Activated naive CD4-positive, alpha-beta T cell treated with anti-CD3 and anti-CD28 coated beads, Interleukin-2, amount 50 U/mL, for 16 hours (primary cell): Measurements from ENCODE around the gene STK39.

Experiments
- DNase-seq: peaks from one replicate; pipeline ENCODE4 v3.0.0-alpha.2; 2020

Gene STK39

DNA sequence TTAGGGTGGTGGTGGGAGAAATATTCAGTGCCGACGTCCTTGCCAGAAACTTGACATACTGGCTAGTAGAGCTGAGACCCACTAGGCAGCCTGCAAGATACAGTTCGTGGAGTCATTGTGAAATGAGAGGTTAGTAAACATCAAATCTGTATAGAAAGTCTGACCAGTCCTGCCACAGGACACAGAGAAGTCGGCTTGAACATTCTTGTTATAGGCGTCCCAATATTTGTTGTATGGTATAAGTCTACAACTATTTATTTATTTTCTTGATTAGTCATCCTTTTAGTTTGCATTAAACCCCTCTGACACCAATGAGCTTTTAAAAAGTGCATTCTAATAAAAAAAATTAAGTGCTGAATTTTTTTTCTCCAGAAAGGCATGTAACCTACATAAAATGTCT is 265.4 kb downstream of the STK39 start:
- no peak for DNase-seq

GRCh38 chr2:167980439-167980838 is 267.0 kb downstream of the STK39 start:
- no peak for DNase-seq

GRCh38 chr2:167972746-167973145 is 274.6 kb downstream of the STK39 start:
- DNase-seq, result no peak

GRCh38 chr2:167972020-167972419 is 275.4 kb downstream of the STK39 start:
- DNase-seq, result no peak

GRCh38 chr2:167966937-167967913 is 280.2 kb downstream of the STK39 start:
- DNase-seq, result no peak

- no peak for DNase-seq
Observed at GRCh38 chr2:167965907-167966761, 281.3 kb downstream of the STK39 start.

DNA sequence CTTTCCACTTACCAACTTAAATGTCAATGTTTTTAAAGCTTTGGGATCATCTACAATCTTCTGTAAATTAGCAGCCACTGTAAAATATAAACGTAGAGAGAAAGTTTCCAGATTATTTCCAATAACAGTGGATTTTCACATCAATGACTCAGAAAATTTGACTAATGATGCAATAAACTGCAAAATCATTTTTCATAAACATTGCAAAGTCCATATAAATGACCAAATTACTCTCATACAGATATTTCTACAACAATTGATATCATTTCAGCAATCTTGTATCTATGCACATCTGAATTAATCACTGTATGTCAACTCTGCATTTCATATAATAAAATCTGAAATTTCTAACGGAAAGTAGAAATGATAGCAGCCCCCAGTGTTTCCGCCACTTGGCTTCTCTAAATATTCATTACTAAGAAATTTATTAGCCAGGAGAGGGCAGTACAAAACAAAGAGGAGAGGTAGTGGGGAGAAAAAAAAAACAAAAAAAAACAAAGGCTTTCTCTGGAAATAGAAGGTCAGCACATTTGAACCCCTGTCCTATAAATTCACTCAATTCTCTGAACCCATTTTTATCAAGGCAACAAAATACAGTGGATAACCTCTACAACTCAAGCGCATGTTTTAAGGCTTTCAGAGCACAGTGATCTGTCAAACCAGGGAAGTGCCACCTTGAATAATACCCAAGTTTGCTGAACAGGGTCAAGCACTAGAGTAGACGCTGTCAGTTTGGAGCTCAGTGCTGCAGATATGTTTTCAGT is 282.6 kb downstream of the STK39 start:
- DNase-seq, result no peak

DNA sequence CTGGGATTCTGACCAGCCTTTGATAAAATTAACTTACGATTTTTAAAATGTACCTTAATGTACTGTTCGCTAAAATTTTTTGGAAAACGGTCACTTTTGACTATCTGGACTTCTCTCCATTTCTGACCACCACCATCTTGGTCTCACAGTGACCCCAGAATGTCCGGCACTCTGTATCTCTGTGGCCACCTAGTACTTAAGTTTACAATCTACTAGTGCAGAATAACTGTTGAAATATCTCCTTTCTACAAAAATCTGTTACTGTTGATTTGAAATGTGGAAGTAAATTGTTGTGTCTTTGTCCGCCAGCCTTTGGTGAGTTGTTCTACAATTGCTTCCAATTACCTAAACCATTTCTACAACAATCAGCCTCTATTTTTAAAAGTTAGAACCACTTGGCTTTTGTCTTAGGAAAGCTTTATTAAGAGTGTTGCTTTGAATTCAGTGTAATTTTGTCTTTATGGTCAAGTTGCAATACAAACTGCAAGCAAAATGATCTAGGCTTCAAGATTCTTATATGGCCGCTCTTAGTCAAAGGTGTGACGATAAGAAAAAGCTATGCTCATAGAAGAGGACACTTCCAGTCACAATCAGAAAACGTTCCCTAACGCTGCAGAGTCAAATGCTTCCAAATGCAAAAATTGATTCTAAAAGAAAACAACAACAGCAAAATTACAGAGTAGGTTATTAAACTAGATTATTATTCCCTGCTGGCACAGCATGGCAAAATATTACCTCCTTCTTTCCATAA is 283.3 kb downstream of the STK39 start:
- DNase-seq, result no peak

- no peak for DNase-seq
Observed at GRCh38 chr2:167962436-167963226, 284.8 kb downstream of the STK39 start.

DNA sequence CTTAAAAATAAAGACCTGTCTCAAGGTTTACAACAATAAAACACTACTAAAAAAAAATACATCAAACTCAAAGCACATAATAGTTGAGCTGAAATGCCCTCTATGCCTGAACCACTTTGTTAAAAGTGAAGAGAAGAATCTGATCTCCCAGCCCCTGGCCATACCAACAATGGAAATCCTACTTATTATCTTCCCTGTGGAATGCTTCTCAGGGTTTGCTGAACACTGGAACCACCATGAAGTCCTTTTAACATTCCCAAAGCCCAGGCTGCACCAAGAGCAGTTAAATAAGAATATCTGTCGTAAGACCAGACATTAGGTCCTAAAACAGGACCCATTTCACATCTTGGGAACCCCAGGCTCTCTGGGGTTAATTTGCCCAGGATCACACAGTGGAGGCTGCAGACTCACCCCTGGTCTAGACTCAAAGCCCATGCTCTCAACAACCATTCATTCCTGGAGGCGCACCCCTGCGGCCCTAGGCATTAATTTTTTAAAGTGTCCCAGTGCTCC is 285.8 kb downstream of the STK39 start:
- no peak for DNase-seq

GRCh38 chr2:167960089-167960747 is 287.2 kb downstream of the STK39 start:
- DNase-seq, result no peak

GRCh38 chr2:167957662-167958061 is 289.7 kb downstream of the STK39 start:
- no peak for DNase-seq

DNA sequence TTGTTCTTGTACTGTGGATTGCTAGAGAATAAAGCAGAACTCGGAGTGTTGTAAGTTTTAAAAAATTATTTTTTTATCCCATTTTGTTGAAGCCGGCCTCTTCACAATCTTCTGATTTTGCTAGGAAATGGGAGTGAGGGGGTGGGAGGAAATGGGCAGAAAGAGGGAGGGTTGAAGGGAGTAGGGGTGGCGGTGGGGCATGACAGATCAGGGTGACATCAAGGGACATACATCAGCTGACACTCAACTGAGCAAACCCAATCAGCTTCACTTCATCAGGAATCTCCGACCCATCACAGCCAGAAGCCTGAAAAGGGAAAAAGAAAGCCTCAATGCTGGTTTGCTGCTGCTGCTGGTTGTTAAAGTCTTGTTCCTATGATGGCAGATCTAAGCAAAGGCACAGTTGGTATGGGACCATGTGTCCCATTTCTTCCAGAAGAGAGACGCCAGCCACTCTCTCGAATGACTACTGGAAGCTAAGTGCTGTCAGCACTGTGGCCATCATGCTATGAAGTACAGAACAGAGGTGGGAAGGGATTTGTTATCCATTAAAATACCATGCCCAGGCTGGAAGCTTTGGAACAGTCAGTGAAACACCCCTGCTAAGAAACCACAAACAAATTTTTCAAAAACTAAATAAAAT is 292.0 kb downstream of the STK39 start:
- no peak for DNase-seq

DNA sequence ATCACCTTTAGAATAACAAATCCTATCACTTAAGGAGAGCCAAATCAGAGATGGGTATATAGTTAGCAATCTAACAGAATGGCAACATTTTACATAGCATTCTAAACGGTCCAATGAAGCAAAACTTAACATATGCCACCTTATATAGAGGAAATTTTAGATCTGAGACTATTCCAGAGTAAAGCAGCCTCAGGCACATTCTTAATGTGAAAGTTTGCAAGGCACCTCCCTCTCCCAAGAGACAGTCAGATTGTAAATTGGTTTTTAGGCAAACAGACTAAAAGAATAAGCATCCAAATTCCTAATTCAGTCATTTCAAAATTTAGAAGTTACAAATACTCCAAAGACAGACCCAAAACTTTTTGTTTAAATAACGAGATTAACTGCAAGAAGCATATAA is 292.9 kb downstream of the STK39 start:
- no peak for DNase-seq

DNA sequence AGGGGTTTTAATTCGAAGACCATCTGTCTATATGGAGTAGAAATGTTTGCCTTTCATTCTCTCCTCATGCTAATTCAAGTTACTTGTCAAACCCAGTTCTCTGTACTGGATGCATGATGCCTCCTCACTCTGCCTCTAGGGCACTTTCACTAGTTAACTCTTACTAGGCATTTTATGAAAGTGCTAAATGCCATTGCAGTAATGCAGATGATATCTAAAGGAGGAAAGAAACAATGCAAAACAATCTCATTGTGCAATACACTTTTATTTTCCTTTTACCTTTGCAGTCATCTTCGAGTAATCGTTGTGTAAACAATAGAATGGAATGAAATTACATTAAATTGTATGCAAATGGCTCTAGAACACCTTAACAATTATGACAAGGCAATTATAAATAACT is 293.6 kb downstream of the STK39 start:
- no peak for DNase-seq

DNA sequence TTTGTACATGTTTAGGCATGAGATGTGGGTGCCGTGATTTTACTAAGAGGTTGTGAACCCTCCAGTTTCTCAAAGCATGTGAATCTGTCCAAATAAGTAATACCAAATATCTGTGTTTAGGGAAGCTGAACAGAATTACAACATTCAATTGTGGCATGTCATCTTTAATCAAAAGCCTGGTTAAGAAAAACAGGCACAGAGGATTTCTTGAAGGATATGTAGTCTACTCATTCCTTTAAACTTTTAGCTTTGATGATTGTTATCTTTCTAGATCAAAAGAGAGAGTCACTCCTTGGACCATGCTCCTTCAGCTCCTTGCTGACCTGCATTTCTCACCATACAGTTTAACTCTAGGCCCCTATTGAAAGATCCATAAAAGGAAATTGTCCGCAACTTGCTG is 296.8 kb downstream of the STK39 start:
- DNase-seq, result no peak

GRCh38 chr2:167946441-167946841 is 301.0 kb downstream of the STK39 start:
- no peak for DNase-seq

DNA sequence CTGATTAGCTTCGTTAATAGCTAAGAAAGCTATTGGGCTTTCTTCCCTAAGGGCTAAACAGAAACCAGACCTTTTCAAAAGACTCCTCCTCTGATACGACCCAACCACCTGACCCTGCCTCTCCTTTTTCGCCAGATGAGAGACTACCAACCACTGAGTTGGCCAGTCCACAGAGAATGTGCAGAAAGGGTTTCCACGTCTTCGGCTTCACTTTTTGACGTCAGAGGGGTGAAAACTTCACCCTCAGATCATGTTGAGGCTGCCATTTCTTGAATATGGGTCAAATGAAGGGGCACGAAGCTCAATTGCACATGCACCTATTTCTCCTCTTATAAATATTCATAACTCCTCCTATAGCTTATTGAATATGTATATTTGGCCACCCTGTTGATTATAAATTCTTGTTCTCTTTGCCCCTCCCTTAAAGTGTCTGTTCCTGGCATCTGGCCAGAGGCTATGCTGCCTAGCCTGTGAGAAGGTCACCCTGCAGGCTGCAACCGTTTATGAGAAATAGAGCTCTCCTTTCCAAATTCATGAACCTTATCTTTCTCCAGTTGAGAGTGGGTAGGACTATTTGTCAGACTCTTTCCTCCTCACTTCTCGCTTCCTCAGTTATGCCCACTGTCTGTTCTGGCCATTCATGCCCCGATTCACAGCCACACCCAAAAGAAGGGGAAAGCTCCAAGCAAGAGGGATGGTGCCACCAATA is 301.6 kb downstream of the STK39 start:
- no peak for DNase-seq
